Neural progenitor cell (in vitro differentiated cells): ENCODE data around the gene EHMT1.

Experiments used
- CTCF ChIP-seq: fragments of 200-600 bp; sonication (generic); IDR thresholded peaks from 2 replicates; pipeline ENCODE4 v1.5.1; 2017; ENCODE audit warnings: antibody characterized with exemption, mild to moderate bottlenecking
- EZH2 ChIP-seq: fragments of 200-600 bp; sonication (generic); IDR thresholded peaks from 2 replicates; pipeline ENCODE4 v1.6.1; 2017; ENCODE audit warnings: antibody characterized with exemption, mild to moderate bottlenecking, moderate library complexity
- EZH2phosphoT487 ChIP-seq: fragments of 200-600 bp; sonication (generic); IDR thresholded peaks from 2 replicates; pipeline ENCODE4 v1.6.1; 2017; ENCODE audit warnings: antibody characterized with exemption

GRCh38 chr9:137836831-137837241 is 218.0 kb downstream of the EHMT1 start:
- TF ChIP-seq EZH2 (no peak), CTCF (peak; percentile 24), EZH2phosphoT487 (no peak)
